Mesenteric fat pad (tissue), 1 donor: ENCODE measurements around the gene MOGAT3. TPM values are rescaled to one million over a fixed set of nuclear protein-coding genes. Genes with fewer than 3 reads are reported as not detected.
"Not testable (repeated sequence)": the region's sequence is repeated elsewhere in the genome, so short reads cannot be mapped to it uniquely, and the experiment has no call there.

Source experiments
- DNase-seq: peaks from one replicate; pipeline ENCODE4 v3.0.0-alpha.2; 2020; ENCODE audit warnings: low spot score
- total RNA-seq: library from RNA; stranded (reverse); fragmentation: NEBNext Ultra II Directional; extraction: Animal tissue kit (Norgen Biotek cat#: 25700); gene quantifications from one replicate; pipeline ENCODE4 v1.2.1, GENCODE V29; 2021
- donor health status: DM: yes; HTN: yes; CAD: no.

The MOGAT3 gene
- total RNA-seq, 1 donor from 2014 or later: not detected

DNA sequence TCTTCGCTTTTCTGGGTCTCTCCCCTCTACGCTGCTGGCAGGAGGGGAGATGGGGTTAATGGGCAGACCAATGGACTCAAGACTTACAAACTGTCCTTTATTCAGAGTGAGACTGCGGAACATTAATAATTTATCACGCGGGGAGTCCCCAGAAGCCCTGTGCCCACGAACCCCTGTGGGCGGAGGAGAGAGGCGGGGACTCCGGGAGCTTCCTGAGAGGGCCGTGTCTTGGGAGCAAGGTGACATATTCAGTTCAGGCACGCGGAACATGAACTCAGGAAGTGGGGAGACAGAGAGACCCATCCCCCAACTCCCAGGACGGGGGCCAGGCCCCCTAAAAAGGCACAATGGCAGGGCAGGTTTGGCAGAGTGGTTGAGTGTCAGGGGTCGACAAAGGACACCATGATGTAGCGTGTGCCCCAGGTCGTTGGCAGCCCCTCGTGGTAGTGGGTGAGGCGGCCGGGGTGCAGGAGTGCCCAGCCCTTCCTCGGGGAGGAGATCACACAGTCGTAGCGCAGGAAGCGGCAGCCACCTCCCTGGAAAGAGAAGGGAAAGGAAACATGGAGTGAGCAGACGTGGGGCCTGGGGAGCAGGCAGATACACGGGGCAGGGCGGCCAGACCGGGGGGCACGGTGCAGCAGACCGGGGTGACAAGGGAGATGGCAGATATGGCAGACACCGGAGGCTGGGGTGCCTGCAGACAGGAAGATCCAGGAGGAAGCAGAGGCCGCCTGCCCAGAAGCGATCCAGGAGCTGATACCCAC, 5.2 kb upstream of the MOGAT3 start:
- no peak for DNase-seq

DNA sequence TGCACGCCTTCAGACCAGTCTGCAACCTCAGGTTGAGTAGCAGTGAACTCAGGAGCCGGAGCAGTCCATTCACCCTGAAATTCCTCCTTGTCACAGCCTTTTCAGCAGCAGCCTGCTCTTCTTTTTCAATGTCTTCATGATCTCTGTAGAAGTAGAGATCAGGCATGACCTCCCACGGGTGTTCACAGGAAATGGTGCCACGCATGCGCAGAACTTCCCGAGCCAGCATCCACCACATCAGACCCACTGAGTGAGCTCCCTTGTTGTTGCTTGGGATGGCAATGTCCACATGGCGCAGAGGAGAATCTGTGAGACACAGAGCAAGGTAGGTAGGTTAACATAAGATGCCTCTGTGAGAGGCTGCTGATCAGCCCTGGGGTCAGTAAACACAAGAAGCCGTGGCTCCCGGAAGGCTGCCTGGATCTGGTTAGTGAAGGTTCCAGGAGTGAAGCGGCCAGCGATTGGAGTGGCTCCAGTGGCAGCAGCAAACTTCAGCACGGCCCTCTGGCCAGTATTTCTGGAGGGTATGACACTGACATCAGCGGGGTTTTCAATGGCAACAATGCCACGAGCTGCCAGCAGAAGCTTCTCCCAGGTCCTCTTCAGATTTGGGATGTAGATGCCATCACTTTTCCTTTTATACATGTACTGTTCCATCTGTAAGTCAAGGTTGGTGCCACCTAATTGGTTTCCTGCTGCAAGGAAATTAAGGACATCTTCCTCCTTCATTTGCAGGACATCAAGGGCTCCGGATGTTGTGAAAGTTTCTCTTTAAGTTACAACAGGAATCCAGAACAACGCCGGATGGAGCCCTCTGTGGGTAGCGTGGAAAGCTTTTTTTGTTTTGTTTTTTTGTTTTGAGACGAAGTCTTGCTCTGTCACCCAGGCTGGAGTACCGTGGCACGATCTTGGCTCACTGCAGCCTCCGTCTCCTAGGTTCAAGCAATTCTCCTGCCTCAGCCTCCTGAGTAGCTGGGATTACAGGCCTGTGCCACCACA, 3.2 kb upstream of the MOGAT3 start:
- not testable (repeated sequence) for DNase-seq

- DNase-seq: no peak
These were observed 1.7 kb upstream of the MOGAT3 start for GRCh38 chr7:101202603-101202918.

DNA sequence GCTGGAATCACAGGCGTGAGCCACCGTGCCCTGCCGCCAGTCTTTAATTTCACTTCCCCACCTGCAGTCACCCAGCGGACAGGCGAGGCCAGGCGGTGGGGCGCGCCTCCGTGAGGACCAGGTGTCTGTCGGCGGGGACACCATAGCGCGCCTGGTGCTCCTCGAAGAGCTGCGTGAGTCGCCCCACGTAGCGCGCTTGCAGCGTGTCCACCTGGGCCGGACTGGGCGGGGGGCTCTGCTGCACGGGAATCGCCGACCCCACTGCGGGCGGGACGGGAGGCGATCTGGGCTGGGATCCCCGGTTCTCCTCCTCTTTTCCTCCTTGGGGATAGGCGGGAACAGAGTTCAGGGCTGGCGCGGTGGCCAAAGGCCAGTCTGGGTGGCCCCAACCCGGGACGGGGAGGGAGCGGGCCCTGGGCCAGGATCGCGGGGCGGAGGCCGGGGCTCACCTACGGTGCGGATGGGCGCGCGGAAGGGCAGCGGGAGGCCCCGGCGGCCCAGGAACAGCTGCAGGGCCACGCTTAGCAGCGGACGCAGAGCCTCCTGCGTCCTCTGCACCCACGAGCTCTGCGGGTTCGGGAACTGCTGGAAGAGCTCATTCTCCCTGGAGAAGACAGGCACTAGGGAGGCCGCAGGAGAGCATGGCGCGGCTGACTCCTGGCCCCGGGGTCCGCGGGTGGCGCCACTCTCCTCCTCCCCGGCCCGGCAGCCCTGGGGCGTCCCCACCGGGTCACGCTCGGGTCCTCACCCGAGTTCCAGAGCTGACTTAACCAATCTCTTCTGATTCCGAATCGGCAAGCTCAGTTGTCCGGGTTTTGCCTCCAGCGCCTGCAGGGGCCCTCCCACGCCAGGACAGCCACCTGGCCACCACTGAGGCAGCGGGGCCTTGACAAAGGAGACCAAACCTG, 1.1 kb upstream of the MOGAT3 start:
- no peak for DNase-seq

DNA sequence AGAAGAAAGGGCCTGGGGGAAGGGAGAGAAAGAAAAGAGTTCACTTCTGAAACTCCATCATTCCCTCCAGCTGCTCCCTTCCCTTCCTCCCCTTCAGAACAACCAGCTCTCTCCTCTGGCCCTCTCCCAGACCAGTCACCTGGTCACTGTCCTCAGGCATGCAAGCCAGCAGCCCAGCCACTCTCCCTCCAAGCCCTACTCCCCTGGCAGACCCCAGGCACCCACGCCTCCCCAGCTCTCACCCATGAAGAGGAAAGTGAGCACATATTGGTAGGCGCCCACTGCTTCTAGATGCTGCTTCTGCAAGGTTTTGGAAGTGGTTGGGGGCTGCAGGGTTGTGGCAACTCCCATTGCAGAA, 353 bp downstream of the MOGAT3 start:
- DNase-seq: no peak

DNA sequence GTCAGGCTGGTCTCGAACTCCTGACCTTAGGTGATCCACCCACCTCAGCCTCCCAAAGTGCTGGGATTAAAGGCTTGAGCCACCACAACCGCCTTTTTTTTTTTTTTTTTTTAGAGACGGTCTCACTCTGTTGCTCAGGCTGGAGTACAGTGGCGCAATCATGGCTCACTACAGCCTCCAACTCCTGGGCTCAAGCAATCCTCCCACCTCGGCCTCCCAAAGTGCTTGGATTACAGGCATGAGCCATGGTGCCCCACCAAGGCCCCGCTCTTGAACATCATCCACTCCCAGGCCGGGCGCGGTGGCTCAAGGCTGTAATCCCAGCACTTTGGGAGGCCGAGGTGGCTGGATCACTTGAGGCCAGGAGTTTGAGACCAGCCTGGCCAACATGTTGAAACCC, 1.3 kb downstream of the MOGAT3 start:
- not testable (repeated sequence) for DNase-seq

GRCh38 chr7:101198476-101198875, 2.4 kb downstream of the MOGAT3 start:
- no peak for DNase-seq

DNA sequence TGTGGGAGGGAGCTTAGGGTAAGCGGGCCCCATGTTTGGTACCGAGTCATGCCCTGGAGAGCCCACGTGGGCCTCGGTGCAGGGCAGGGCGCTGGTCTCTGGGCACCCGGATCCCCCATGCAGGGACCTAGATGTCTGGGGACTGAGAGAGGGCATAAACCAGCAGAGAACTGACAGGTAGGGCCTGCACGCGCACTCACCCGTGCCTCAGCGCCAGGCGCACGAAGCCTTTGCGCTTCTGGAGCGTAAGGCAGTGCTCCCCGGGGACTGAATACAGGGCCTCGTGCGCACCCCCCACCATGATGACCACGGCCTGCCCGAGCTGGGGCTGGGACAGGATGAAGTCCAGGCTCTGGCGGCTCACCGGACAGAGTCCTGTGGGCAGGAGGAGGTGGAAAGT, 2.8 kb downstream of the MOGAT3 start:
- DNase-seq: no peak

DNA sequence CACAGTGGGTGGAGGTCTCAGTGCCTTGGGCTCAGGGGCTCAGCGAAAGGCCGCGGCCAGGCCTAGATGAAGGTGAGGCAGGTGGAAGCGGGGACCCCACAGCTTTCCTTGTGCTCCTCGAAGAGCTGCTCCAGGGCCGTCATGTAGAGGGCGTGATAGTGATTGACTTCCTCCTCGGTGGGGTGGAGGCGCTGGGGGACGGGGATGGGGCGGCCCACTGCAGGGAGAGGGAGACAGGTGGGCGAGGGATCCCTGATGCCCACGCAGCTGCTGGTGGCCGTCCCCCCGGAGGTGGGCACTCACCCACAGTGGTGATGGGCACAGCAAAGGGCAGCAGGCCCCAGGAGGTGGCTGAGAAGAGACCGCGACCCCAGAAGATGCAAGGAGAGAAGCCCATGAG, 5.0 kb downstream of the MOGAT3 start:
- DNase-seq: no peak

- DNase-seq: no peak
These were observed 11.7 kb downstream of the MOGAT3 start for GRCh38 chr7:101189109-101189508.

GRCh38 chr7:101186844-101187428, 13.9 kb downstream of the MOGAT3 start:
- no peak for DNase-seq

DNA sequence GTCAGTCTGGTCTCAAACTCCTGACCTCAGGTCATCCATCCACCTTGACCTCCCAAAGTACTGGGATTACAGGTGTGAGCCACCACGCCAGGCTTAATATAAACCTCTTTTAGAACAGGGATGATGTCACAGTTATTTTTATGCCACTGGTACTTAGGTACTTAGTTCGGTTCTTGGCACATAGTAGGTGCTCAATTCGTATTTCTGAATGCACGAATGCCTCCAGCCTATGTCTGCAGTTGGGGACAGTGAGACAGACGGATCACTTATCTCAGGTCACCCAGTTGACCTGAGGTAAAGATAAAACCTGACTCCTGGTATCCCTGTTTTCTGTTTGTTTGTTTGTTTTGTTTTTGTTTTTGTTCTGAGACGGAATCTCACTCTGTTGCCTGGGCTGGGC, 14.6 kb downstream of the MOGAT3 start:
- DNase-seq: no peak

DNA sequence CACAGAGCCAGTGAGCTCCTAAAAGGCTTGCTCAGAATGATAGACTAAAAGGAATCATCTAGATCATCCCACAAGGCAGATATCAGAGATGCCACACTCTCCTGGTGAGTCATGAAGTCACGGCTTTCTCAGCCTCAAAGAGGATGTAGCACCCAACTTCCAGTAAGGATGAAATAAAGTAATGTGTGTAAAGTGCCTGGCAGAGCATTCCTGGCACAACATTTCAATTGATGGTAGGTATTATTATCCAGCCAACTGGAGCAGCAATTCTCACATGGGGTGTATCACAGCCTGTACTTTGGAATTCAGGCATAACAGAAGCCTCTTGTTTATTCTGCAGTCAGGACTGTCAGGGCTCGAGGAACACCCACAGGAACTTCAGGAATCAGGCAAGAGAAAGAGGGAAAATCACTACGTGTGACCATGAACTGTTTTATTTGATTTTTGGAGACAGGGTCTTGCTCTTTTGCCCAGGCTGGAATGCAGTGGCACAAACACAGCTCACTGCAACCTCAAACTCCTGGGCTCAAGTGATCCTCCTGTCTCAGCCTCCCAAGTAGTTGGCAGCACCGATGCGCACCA, 15.5 kb downstream of the MOGAT3 start:
- DNase-seq: no peak

DNA sequence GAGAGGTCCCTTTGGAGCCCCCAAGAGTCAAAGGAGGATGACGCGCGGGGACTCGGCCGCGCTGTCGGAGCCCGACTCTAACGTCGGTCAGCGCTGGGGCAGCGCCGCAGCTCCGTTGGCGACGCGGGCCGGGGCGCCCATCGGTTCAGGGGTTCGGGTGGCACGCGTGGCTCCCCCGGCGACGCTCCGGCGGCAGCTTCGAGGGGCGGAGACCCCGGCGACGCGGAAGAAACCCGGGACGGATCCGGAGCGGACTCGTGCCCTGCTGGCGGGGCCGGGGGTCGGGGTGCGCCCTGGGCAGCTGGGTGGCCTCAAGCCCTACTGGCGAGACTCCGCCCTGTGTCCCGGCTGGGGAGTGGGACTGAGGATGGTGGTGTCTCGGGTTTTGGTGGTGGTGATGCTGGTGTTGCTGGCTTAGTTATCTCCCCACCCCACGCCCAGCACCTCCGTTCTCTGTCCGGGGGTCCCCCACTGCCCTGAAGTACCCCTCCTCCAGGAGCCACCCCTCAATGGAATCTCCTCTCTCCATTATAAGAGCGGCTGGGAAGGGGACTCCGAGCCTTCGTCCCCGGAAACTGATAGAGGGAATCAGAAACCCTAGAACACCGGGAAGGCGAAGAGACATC, 20.6 kb downstream of the MOGAT3 start, which contains the start of gene NAT16:
NAT16 (minus strand) TSS at position 164 of the 626 bp plus-strand sequence. CDS start 5,486 bp downstream, outside the sequence.
- DNase-seq: no peak

DNA sequence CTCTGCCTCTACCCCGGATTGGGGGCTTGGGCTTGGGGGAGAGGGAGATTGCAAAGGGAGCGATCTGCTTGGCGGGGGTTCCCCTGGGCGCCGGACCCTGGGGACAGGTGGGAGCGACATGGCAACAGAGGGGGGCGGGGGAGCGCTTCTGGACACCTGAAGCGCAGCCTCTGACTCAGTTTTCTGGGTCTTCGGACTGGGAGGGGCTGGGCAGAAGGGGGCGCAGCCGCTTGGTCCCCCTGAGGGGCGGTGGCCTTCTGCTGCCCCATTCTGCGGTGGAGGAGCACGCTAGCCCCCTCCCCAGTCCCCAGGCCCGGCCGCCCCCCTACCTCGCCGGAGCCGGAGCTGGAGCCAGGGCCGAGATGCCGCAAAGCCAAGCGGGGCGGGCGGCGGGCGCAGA, 21.1 kb downstream of the MOGAT3 start:
- DNase-seq: no peak

GRCh38 chr7:101179117-101179516, 21.7 kb downstream of the MOGAT3 start:
- DNase-seq: no peak

GRCh38 chr7:101177644-101178043, 23.2 kb downstream of the MOGAT3 start:
- DNase-seq: no peak

DNA sequence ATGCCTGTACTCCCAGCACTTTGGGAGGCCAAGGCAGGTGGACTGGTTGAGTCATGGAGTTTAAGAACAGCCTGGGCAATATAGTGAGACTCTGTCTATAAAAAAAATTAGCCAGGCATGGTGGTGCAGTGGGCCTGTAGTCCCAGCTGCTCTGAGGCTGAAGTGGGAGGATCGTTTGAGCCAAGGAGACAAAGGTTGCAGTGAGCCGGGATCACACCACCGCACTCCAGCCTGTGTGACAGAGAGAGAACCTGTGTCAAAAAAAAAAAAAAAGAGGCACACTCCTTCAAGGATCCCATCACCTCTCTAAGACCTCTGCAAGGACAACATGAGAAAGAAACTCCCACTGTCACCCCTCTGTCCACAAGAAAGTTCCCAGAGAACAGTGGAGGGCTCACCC, 25.2 kb downstream of the MOGAT3 start:
- no peak for DNase-seq

DNA sequence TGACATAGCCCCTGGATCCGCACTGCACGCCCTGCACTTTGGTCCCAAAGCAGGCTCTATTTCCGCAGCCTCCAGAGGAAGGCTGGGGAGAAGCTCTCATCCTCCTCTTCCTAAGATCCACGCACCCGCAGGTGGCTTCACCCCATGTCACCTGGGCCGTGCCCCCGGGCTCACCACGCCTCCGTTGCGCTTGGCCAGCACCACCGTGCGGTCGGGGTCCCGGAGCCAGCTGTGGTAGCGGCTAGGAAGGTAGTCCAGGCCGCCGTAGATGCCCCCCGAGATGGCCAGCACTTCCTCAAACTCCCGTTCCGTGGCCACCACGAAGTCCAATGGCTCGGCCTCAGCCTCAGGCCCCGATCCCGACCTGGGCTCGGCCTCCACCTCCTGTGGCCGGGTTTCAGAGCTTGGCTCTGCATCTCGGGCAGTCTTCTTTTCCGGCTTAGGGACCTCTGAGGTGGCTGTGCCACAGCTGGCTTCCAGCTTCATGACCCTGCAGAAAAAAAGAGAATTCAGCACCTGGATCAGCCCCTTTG, 26.4 kb downstream of the MOGAT3 start:
- no peak for DNase-seq

DNA sequence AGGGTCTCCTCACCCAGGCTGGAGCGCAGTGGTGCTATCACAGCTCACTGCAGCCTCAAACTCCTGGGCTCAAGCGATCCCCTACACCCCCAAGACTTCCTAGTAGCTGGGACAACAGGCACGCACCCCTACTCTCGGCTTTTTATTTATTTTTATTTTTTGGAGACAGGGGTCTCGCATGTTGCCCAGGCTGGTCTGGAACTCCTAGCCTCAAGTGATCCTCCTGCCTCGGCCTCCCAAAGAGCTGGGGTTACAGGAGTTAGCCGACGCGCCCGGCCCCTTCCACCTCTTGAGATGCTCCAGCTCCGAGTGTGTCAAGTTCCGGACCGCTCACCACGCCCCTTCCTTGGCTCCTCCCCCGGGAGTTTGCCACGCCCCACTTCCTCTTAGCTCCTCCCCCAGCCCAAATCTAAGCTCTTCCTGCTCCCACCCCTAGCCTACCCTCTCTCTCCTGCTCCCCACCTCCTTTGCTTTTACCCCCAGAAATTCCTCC, 27.0 kb downstream of the MOGAT3 start:
- no peak for DNase-seq
